Iris pigment epithelial cell (primary cell): ENCODE measurements around the gene PEAK3.

Source experiments
- DNase-seq: peaks from one replicate; pipeline ENCODE4 v3.0.0-alpha.2; 2011; ENCODE audit warnings: low read depth

The PEAK3 gene

GRCh38 chr19:2270423-2271233 lies 11.3 kb downstream of the PEAK3 start:
- DNase-seq, result peak; percentile 89

- no peak for DNase-seq
These were observed 11.9 kb downstream of the PEAK3 start for GRCh38 chr19:2270157-2270422.

GRCh38 chr19:2269244-2270156 lies 12.5 kb downstream of the PEAK3 start:
- peak; percentile 95 for DNase-seq

- no peak for DNase-seq
These were observed 13.1 kb downstream of the PEAK3 start for GRCh38 chr19:2268861-2269243.

- no peak for DNase-seq
These were observed 13.5 kb downstream of the PEAK3 start for GRCh38 chr19:2268480-2268830.

- DNase-seq, result peak; percentile 84
These were observed 15.6 kb downstream of the PEAK3 start for GRCh38 chr19:2266183-2266993.

- DNase-seq, result no peak
These were observed 20.4 kb downstream of the PEAK3 start for GRCh38 chr19:2261438-2262172.

- DNase-seq, result no peak
These were observed 21.6 kb downstream of the PEAK3 start for GRCh38 chr19:2260341-2260805.

- DNase-seq, result no peak
These were observed 22.6 kb downstream of the PEAK3 start for GRCh38 chr19:2259336-2259735.

- no peak for DNase-seq
These were observed 25.8 kb downstream of the PEAK3 start, which contains the start of gene JSRP1 for GRCh38 chr19:2255982-2256685. Gene JSRP1 (minus strand): TSS chr19:2256417. CDS start chr19:2255314, 1,103 bp downstream.

- no peak for DNase-seq
These were observed 26.7 kb downstream of the PEAK3 start for GRCh38 chr19:2255112-2255845.

GRCh38 chr19:2254064-2254872 lies 27.7 kb downstream of the PEAK3 start:
- DNase-seq, result no peak

GRCh38 chr19:2253106-2254063 lies 28.6 kb downstream of the PEAK3 start:
- no peak for DNase-seq

- no peak for DNase-seq
These were observed 29.2 kb downstream of the PEAK3 start for GRCh38 chr19:2252797-2253105.

GRCh38 chr19:2252055-2252796 lies 29.7 kb downstream of the PEAK3 start:
- no peak for DNase-seq

- DNase-seq, result no peak
These were observed 30.6 kb downstream of the PEAK3 start for GRCh38 chr19:2251106-2252054.

- DNase-seq, result no peak
These were observed 31.2 kb downstream of the PEAK3 start for GRCh38 chr19:2250766-2251105.
